VCaP (cell line): ENCODE data around the gene LRRFIP1.

Source experiments
- H3K27ac ChIP-seq: fragments of 450-650 bp; 2 replicates; pipeline ENCODE4 v1.5.1; 2017
- CTCF ChIP-seq: fragments of 450-650 bp; conservative IDR thresholded peaks from 2 replicates; pipeline ENCODE4 v1.5.1; 2017; ENCODE audit warnings: mild to moderate bottlenecking, moderate library complexity

LRRFIP1 gene

DNA sequence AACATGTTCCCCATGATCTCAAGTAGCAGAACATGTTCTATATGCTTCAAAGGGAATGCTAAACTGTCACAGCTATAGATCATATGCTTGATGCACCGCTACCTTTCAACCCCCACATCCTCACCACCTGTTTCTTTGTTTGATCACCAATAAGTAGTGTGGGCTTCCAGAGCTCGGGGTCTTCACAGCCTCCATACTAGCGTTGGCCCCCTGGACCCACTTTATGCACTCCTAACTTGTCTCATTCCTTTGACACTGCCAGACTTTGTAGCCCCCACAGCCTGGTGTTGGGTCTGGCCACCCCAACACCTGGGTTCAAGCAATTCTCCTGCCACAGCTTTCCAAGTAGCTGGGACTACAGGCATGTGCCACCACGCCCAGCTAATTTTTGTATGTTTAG, 159.5 kb downstream of the LRRFIP1 start:
- H3K27ac ChIP-seq, result no peak overlapping the region
- no peak for TF ChIP-seq CTCF

GRCh38 chr2:237790353-237790752, 163.0 kb downstream of the LRRFIP1 start:
- TF ChIP-seq CTCF, result no peak
- H3K27ac ChIP-seq, result no peak overlapping the region

GRCh38 chr2:237791977-237792727, 164.8 kb downstream of the LRRFIP1 start:
- no peak overlapping the region for H3K27ac ChIP-seq
- no peak for TF ChIP-seq CTCF

- no peak for TF ChIP-seq CTCF
- no peak overlapping the region for H3K27ac ChIP-seq
These were observed 169.9 kb downstream of the LRRFIP1 start for GRCh38 chr2:237797253-237797652.

DNA sequence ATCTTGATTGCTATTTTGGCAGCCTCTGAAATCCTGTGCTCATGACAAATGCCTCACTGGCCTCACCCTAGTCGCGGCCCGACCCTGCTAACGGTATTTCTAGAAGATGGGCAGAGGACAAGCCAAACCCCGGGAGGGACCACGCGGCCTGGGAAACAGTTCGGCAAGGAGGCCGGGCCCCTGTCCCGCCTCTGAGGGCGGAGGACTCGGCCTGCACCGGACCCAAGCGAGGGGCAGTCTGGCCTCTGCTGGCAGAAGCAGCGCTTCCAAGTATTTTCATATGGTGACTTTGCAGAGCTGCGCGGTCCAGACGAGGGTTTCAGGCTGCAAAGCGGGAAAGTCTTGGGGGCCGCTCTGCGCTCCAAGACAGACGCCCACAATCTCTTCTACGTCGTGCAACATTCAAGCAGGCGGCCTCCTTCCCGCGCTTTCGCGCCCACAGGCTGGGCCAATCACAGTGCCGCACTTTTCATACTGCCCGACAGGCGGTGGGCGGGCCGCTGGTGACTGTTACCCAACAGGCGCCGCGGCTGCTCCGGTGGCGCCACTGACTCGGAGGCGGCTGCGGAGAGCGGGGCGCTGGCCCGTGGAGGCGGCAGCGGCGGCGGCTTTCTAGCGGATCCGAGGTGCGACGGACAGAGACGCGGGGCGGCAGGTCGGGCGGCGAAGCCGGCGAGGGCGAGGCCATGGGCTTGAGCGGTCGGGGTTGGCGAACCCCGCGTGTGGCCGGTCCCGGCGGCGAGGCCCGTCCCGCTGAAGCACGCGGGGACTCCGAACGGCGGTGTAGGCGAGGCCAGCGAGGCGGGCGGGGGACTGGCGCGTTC, 171.1 kb downstream of the LRRFIP1 start, which contains the start of gene RBM44:
Gene RBM44 (plus strand): TSS at position 544 of the 824 bp plus-strand sequence. CDS start 14,831 bp downstream, outside the sequence.
- H3K27ac ChIP-seq, result no peak within 1 kb of the TSS
- TF ChIP-seq CTCF, result no peak

DNA sequence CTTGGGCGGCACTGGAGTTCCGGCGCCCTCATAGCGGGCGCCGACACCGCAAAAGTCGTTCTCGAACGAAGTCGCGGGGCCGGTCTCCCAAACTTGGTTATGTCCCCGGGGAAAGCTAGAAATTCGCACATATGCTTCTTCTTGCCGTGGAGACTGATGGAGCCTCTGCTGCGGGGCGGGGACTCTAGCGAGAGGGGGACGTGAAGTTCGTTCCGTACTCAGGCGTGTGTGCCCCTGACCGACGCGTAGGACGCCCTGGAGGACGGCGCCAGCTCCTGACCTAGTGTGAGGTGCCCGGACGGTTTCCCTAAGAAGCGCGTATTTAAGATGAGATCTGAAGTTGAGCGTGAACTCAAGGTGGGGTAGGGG, 171.7 kb downstream of the LRRFIP1 start:
- TF ChIP-seq CTCF, result no peak
- no peak overlapping the region for H3K27ac ChIP-seq

DNA sequence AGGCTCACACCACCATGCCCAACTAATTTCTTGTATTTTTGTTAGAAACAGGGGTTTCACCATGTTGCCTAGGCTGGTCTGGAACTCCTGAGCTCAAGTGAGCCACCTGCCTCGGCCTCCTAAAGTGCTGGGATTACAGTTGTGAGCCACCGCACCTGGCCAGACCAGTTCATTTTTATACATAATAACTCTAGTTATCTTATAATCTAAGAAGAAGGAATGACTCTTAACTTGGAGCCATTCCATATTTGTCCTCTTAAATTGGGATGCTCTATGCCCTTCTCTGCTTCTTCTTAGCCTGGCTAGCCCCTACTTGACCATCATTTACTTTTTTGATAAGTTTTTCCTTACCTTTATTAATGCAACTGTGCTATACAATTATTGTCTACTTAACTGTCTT, 174.1 kb downstream of the LRRFIP1 start:
- no peak for TF ChIP-seq CTCF
- peak overlapping the region; percentile 46; the same call in 1 of the 2 replicates for H3K27ac ChIP-seq
